ENCODE measurements around the gene LRRC42. TPM values are rescaled to one million over a fixed set of nuclear protein-coding genes. Genes with fewer than 3 reads are reported as not detected.
"Not testable (repeated sequence)": the region's sequence is repeated elsewhere in the genome, so short reads cannot be mapped to it uniquely, and the experiment has no call there.

Gene LRRC42
- total and polyA plus RNA-seq, 5 donors = 8.8 to 19.5 (median 14.8) TPM

DNA sequence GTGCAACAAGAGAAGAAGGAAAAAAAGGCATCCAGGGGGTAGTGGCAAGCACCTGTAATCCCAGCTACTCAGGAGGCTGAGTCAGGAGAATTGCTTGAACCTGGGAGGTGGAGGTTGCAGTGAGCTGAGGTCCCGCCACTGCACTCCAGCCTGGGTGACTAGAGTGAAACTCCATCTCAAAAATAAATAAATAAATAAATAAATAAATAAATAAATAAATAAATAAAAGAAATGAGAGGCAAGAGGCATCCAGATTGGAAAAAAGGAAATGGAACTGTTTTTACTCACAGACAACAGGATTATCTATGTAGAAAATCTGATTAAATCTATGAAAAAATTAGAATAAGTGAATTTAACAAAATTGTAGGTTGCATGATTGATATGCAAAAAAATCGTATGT lies 48.4 kb downstream of the LRRC42 start:
- H3K27ac ChIP-seq (ENCODE audit: low read length); ATAC-seq; H3K4me3 ChIP-seq (ENCODE audit: low read length); H3K27me3 ChIP-seq (ENCODE audit: control insufficient read depth, insufficient read depth); H3K9me3 ChIP-seq (ENCODE audit: control insufficient read depth, low read length); H3K4me1 ChIP-seq (ENCODE audit: control insufficient read depth, insufficient read depth, low read length); intact Hi-C loops (cut with DNase I); DNase-seq: not testable (repeated sequence)
- WGBS = 85% methylated on average over 2 of the region's 2 CpGs

DNA sequence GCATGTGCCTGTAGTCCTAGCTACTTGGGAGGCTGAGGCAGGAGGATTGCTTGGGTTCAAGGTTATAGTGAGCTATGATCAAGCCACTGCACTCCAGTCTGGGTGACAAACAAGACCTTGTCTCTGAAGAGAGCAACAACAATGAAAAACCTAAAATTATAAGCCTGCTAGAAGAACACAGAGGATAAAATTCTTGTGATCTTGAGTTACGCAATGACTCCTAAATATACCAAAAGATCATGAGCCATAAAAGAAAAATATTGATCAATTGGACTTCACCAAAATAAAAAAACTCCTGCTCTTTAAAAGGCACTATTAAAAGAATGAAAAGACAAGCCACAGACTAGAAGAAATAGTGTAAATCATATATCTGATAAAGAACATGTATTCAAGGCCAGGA lies 49.5 kb downstream of the LRRC42 start:
- intact Hi-C loops (cut with DNase I) = no loop called here
- no peak overlapping the region for H3K27ac ChIP-seq (ENCODE audit: low read length)
- DNase-seq (no peak), ATAC-seq (no peak)
- WGBS = 94% methylated on average over 1 of the region's 1 CpG
- no peaks in the 10 kb centered on the region for H3K9me3 ChIP-seq (ENCODE audit: control insufficient read depth, low read length)
- no peak overlapping the region for H3K4me3 ChIP-seq (ENCODE audit: low read length)
- H3K27me3 ChIP-seq (ENCODE audit: control insufficient read depth, insufficient read depth) = no peaks in the 10 kb centered on the region
- H3K4me1 ChIP-seq (ENCODE audit: control insufficient read depth, insufficient read depth, low read length) = no peaks in the 10 kb centered on the region

DNA sequence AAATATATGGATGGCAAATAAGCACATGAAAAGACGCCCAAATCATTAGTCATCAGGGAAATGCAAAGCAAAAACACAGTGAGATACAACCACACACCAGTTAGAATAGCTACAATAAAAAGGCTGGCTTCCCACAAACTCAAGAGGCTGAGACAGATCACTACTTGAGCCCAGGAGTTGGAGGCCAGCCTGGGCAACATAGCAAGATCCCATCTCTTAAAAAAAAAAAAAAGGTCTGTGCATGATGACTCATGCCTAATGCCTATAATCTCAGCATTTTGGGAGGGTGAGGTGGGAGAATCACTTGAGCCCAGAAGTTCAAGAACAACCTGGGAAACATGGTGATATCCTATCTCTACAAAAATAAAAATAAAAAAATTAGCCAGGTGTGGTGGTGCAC lies 52.1 kb downstream of the LRRC42 start:
- no peak for ATAC-seq
- H3K27ac ChIP-seq (ENCODE audit: low read length) = no peak overlapping the region
- no peak overlapping the region for H3K4me3 ChIP-seq (ENCODE audit: low read length)
- DNase-seq = no peak
- intact Hi-C loops (cut with DNase I) = no loop called here
- H3K27me3 ChIP-seq (ENCODE audit: control insufficient read depth, insufficient read depth) = no peaks in the 10 kb centered on the region
- 94% methylated on average over 1 of the region's 1 CpG for WGBS
- H3K9me3 ChIP-seq (ENCODE audit: control insufficient read depth, low read length) = no peaks in the 10 kb centered on the region
- H3K4me1 ChIP-seq (ENCODE audit: control insufficient read depth, insufficient read depth, low read length) = no peaks in the 10 kb centered on the region

DNA sequence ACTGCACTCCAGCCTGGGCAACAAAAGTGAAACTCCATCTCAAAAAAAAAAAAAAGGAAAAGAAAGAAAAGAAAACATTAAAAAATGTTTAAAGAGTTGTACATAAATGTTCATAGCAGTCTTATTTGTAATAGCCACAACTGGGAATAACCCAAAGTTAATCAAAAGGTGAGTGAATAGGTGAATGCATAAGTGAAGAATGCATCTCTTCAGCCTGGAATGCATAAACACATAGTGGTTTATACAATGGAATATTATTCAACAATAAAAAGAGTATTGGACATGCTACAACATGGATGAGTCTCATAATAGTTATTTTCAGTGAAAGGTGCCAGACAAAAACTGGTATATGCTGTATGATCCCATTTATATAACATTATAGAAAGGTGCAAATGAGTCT lies 53.8 kb downstream of the LRRC42 start:
- DNase-seq = no peak
- ATAC-seq = no peak
- intact Hi-C loops (cut with DNase I) = no loop called here
- no peak overlapping the region for H3K4me3 ChIP-seq (ENCODE audit: low read length)
- H3K27me3 ChIP-seq (ENCODE audit: control insufficient read depth, insufficient read depth) = no peaks in the 10 kb centered on the region
- H3K4me1 ChIP-seq (ENCODE audit: control insufficient read depth, insufficient read depth, low read length) = no peaks in the 10 kb centered on the region
- no peaks in the 10 kb centered on the region for H3K9me3 ChIP-seq (ENCODE audit: control insufficient read depth, low read length)
- no peak overlapping the region for H3K27ac ChIP-seq (ENCODE audit: low read length)

DNA sequence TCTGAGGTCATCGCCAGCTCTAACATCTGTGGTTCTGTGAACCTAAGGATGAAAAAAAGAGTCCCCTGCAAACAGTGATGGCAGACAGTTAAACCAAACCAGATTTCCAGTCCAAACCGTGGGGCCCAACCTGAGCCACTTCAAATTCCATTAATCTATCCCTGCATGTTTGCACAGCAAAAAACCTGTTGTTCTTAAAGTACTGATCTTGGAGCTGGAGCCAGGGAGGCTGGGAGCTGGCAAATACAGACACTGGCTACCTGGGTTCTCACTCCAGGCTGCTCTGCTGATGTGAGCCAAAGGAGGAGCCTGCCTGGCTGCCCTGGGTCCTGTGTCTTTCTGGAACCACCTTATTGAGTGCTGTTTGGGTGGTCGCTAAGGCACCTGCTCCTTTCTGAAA lies 55.4 kb downstream of the LRRC42 start:
- DNase-seq (no peak), ATAC-seq (no peak)
- Histone ChIP-seq H3K9me3 (ENCODE audit: control insufficient read depth, low read length) (no peaks in the 10 kb centered on the region), H3K27me3 (ENCODE audit: control insufficient read depth, insufficient read depth) (no peaks in the 10 kb centered on the region), H3K27ac (ENCODE audit: low read length) (no peak overlapping the region), H3K4me1 (ENCODE audit: control insufficient read depth, insufficient read depth, low read length) (no peaks in the 10 kb centered on the region), H3K4me3 (ENCODE audit: low read length) (no peak overlapping the region)
- WGBS = 66% methylated on average over 3 of the region's 3 CpGs
- intact Hi-C loops (cut with DNase I) = no loop called here

DNA sequence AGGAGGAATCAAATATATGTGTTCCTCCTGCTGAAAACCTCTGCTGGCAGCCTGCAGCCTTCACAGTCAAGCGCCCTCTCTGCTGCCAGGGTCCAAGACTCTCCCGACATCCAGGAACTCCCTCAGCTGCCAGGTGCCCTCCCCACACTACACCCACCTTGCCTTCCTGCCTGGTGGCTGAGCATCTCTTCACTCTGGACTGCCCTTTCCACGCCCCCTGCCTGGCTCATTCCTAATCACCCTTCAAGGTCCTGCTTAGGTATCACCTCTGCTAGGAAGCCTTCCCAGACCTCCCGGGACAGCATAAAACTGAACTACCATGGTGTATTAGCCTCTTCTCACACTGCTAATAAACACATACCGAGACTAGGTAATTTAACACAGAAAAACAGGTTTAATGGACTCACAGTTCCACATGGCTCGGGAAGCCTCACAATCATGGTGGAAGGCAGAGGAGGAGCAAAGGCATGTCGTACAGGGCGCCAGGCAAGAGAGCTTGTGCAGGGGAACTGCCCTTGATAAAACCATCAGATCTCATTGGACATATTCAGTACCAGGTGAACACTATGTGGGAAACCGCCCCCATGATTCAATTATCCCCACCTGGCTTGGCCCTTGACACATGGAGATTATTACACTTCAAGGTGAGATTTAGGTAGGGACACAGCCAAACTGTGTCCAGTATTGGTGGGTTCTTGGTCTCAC lies 56.5 kb downstream of the LRRC42 start:
- Histone ChIP-seq H3K4me3 (ENCODE audit: low read length) (no peak overlapping the region), H3K27me3 (ENCODE audit: control insufficient read depth, insufficient read depth) (no peaks in the 10 kb centered on the region), H3K9me3 (ENCODE audit: control insufficient read depth, low read length) (no peaks in the 10 kb centered on the region), H3K4me1 (ENCODE audit: control insufficient read depth, insufficient read depth, low read length) (no peaks in the 10 kb centered on the region), H3K27ac (ENCODE audit: low read length) (no peak overlapping the region)
- intact Hi-C loops (cut with DNase I) = no loop called here
- ATAC-seq = no peak
- DNase-seq = no peak
- 84% methylated on average over 9 of the region's 9 CpGs for WGBS

DNA sequence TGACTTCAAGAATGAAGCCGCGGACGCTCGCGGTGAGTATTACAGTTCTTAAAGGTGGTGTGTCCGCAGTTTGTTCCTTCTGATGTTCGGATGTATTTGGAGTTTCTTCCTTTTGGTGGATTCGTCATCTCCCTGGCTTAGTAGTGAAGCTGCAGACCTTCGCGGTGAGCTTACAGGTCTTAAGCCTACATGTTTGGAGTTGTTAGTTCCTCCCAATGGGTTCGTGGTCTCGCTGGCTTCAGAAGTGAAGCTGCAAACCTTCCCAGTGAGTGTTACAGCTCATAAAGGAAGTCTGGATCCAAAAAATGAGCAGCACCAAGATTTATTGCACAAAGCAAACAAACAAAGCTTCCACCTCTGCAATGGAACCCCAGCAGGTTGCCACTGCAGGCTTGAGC lies 57.1 kb downstream of the LRRC42 start:
- intact Hi-C loops (cut with DNase I) = no loop called here

DNA sequence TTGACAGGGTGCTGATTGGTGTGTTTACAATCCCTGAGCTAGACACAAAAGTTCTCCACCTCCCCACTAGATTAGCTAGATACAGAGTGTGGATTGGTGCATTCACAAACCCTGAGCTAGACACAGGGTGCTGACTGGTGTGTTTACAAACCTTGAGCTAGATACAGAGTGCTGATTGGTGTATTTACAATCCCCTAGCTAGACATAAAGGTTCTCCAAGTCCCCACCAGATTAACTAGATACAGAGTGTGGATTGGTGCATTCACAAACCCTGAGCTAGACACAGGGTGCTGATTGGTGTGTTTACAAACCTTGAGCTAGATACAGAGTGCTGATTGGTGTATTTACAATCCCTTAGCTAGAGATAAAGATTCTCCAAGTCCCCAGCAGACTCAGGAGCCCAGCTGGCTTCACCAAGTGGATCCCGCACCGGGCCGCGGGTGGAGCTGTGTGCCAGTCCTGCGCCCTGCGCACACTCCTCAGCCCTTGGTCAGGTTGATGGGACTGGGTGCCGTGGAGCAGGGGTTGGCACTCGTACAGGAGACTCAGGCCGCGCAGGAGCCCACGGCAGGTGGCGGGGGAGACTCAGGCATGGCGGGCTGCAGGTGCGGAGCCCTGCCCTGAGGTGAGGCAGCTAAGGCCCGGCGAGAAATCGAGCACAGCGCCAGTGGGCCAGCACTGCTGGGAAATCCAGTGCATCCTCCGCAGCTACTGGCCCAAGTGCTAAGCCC lies 57.8 kb downstream of the LRRC42 start:
- H3K9me3 ChIP-seq (ENCODE audit: control insufficient read depth, low read length); H3K4me3 ChIP-seq (ENCODE audit: low read length); H3K4me1 ChIP-seq (ENCODE audit: control insufficient read depth, insufficient read depth, low read length); intact Hi-C loops (cut with DNase I); H3K27me3 ChIP-seq (ENCODE audit: control insufficient read depth, insufficient read depth); ATAC-seq; H3K27ac ChIP-seq (ENCODE audit: low read length): not testable (repeated sequence)
- peak in 1 of 3 donors; percentile 38 for DNase-seq
- 98% methylated on average over 19 of the region's 19 CpGs for WGBS

More for the DNA sequence above, 57.1 kb downstream of the LRRC42 start:
- no peaks in the 10 kb centered on the region for H3K9me3 ChIP-seq (ENCODE audit: control insufficient read depth, low read length)
- DNase-seq (no peak), ATAC-seq (no peak)
- H3K4me1 ChIP-seq (ENCODE audit: control insufficient read depth, insufficient read depth, low read length) = no peaks in the 10 kb centered on the region
- H3K4me3 ChIP-seq (ENCODE audit: low read length) = no peak overlapping the region
- H3K27ac ChIP-seq (ENCODE audit: low read length) = no peak overlapping the region
- H3K27me3 ChIP-seq (ENCODE audit: control insufficient read depth, insufficient read depth) = no peaks in the 10 kb centered on the region
- 97% methylated on average over 12 of the region's 12 CpGs for WGBS

DNA sequence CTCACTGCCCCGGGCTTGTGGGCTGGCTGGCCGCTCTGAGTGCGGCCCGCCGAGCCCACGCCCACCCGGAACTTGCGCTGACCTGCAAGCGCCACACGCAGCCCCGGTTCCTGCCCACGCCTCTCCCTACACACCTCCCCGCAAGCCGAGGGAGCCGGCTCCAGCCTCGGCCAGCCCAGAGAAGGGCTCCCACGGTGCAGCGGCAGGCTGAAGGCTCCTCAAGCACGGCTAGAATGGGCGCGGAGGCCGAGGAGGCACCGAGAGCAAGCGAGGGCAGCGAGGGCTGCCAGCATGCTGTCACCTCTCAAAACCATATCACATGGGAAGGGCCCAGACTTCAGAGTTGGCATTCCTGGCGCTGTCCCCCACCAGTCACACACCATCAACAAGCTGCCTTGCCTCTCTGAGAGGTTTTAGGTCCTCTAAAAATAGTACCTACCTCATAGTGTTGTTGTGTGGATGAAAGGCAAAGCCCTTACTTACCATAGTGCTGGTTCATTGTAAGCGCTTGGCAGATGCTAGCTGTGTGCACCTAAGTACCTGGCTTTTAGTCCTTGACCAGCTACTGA lies 58.4 kb downstream of the LRRC42 start:
- H3K27ac ChIP-seq (ENCODE audit: low read length) = no peak overlapping the region
- ATAC-seq (no peak), DNase-seq (no peak)
- H3K9me3 ChIP-seq (ENCODE audit: control insufficient read depth, low read length) = no peaks in the 10 kb centered on the region
- no peaks in the 10 kb centered on the region for H3K27me3 ChIP-seq (ENCODE audit: control insufficient read depth, insufficient read depth)
- H3K4me1 ChIP-seq (ENCODE audit: control insufficient read depth, insufficient read depth, low read length) = no peaks in the 10 kb centered on the region
- 93% methylated on average over 27 of the region's 27 CpGs for WGBS
- H3K4me3 ChIP-seq (ENCODE audit: low read length) = no peak overlapping the region
- intact Hi-C loops (cut with DNase I) = no loop called here

DNA sequence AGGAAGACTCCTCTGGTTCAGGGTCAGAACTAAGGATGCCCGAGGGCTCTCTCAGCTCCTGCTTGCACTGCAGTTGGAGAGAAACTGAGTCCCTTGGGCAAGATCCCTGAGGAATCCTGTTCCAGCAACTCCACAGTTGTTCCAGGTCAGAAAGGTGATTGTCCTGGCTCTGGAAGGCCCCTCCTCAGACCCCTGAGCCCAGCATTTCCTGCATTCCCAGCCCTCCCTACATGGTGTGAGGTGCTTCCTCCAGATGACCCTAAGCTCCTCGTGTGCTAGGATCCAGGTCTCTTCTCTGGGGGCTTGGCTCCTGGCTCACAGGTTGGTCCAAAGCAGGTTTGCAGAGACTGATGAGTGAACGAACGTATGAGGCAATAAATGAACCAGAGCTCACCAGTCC lies 60.4 kb downstream of the LRRC42 start:
- Histone ChIP-seq H3K4me3 (ENCODE audit: low read length) (no peak overlapping the region), H3K27me3 (ENCODE audit: control insufficient read depth, insufficient read depth) (no peaks in the 10 kb centered on the region), H3K9me3 (ENCODE audit: control insufficient read depth, low read length) (no peaks in the 10 kb centered on the region), H3K4me1 (ENCODE audit: control insufficient read depth, insufficient read depth, low read length) (no peaks in the 10 kb centered on the region), H3K27ac (ENCODE audit: low read length) (no peak overlapping the region)
- intact Hi-C loops (cut with DNase I) = no loop called here
- WGBS = 76% methylated on average over 4 of the region's 4 CpGs
- DNase-seq (no peak), ATAC-seq (no peak)

DNA sequence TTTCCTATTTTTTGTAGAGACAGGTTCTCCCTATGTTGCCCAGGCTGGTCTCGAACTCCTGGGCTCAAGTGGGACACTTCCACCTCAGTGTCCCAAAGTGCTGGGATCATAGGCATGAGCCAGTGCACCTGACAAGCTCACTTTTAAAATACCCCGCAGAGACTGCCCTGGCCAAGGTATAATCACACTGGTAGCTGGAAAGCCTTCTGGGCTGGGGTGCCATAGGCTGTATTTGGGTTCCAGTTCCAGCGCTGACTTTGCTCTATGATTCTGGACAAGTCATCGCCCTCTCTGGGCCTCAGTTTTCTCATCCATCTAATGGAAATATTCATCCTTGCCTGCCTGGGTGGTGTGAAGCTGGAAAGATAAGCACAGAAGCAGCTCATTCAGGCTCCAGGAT lies 61.5 kb downstream of the LRRC42 start:
- 90% methylated on average over 4 of the region's 4 CpGs for WGBS
- Histone ChIP-seq H3K4me3 (ENCODE audit: low read length) (no peak overlapping the region), H3K9me3 (ENCODE audit: control insufficient read depth, low read length) (no peaks in the 10 kb centered on the region), H3K27me3 (ENCODE audit: control insufficient read depth, insufficient read depth) (no peaks in the 10 kb centered on the region), H3K27ac (ENCODE audit: low read length) (no peak overlapping the region), H3K4me1 (ENCODE audit: control insufficient read depth, insufficient read depth, low read length) (no peaks in the 10 kb centered on the region)
- no peak for DNase-seq
- intact Hi-C loops (cut with DNase I) = no loop called here
- no peak for ATAC-seq
